GM04504 (cell line): ENCODE results near the gene PTPRN2.

Source experiments
- DNase-seq: peaks from one replicate; pipeline ENCODE4 v3.0.0-alpha.2; 2012; ENCODE audit warnings: low read depth

The PTPRN2 gene

DNA sequence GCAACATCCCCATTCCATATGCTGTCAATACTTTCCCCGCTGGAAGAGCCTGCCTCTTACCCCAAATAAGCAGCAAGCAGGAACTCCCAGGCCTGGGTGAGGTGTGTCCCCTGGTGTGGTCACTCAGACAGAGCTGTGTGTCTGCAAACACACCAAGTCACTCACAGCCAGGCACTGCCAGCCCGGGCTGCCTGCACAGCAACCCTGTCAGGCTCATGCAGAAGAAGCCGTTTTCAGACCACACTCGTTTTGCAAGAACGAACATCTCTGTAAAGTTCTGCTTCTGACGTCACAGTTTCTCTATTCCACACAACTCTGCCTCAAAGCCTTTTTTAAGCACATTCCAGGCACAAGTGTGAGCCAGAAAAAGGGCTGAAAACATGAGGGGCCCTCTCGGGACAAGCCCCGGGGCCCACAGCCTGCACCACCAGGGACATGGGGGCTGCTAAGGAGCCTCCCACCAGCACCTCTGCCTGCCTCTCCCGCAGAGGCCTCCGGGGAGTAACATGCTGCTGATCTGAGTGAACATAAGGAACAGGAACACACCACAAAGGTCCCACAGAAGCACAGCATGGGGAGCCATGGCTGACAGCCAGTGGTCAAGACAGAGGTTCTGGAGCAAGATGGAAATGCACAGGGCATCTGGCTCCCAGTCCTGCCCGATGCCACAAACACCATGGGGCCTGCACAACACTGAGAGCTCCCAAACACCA lies 11.4 kb downstream of the PTPRN2 start:
- no peak for DNase-seq

DNA sequence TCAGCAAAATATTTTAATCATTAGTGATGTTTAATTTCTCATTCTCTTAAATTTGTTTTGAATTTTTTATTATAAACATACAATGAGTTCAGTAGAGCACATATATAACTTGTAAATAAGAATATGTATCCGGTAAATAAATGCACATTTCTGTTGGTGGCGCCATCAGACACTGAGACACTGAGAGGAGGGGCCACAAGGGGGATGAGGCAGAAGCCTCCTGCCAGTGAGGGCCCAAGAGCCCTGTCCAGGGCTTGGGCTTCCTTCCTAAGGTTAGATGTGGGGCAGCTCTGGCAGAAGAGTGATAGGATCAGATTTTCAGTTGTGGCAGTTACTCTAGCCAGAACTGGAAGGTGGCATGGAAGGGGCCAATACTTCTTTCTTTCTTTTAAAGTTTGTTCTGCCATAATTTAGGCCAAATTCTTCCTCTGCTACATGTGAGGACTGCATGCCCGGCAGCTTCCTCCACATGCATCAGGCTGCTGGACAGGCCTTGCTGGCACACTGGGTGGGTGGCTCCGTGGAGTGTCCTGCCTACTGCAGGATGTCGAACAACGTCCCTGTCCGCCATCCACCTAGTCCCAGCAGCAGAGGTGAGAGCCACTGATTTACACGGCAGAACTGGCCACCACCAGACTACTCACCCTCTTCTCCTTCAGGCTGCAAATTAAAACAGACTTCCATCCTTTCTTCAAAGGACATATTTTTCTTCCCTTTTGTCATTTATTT lies 13.2 kb downstream of the PTPRN2 start:
- no peak for DNase-seq

DNA sequence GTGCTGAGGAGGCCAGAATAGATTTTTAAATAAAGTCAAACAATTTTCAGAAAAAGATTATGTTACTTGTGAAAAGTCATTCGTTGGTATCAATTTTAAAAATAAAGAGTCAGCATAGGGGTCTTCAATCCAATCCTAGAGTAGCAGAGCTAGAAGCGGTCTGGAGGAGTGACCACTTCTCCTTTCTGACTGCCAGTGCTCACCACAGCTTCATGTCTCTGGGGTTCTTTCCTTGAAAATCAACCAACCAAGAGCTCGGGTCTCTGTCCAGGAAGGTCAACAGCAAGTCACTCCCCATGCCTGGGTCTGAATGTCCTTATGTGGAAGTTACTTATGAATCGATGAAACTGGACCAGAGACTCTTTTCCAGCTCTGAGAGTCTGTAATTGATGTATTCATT lies 14.3 kb downstream of the PTPRN2 start:
- no peak for DNase-seq

DNA sequence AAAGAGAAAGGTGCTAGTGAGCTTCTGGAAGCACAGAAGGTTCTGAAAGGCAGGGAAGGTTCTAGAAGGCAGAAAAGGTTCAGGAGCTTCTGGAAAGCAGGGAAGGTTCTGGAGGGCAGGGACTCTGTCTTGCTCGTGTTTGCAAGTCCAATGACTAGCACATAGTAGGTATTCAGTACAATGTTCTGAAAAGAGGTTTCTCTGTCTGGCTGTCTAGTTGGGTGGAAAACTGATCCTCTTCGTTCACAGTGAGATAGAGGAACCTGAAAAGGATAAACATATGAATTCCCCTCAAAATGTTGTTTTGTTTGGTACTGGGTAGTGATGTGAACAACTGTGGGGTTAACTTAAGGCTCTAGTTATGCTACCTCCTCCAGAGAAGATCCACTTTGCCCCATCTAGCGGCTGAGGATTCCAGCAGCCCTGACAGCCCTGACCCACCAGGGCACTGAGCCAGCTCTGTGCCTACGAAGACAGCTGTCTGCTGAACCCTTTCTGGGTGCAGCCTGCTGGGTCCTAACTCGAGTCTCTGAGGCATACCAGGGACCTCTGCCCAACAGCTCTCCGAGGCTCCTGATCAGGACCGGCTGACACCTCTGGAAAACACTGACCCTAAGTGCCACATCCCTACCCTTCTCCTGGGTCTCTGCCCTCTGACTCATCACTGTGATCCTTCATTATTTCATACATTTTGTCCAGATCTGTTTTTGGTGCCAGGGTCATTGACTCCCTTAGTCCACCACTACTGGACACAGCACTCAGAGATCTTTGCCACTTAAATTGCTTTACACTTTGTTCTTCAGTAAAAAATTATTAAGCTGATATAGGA lies 15.4 kb downstream of the PTPRN2 start:
- DNase-seq, result no peak

DNA sequence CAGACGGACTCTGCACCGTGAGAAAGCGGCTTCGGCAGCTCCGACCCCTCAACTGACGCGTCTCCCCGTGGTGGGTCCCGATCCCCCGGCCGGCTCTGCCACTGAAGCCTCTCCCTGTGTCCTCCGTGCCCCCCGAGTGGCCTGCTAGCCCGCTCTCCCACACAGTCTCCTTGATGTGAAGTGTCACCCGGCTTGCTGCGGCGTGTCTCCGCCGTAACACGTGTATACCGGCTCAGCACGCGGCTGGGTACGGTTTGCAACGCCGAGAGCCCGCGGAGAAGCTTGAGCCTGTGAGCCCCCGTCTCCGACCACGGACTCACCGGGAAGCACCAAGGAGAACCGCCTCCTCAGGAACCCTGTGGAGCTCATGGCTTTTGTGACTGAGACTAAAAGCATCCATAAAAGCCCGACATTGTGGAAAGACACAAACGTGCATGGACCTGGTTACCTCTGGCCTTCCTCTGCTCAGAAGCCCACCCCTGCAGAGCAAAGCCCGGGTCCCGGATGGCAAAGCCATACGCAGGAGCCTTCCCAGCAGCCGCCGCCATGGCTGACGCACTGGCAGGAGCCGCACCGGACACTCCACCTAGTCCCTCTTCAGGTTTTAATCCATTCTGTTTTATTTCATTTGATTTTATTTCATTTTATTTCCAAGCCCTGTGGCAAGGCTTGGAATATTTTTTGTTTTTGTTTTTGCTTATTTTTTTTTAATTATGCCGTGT lies 17.0 kb downstream of the PTPRN2 start:
- DNase-seq, result no peak

DNA sequence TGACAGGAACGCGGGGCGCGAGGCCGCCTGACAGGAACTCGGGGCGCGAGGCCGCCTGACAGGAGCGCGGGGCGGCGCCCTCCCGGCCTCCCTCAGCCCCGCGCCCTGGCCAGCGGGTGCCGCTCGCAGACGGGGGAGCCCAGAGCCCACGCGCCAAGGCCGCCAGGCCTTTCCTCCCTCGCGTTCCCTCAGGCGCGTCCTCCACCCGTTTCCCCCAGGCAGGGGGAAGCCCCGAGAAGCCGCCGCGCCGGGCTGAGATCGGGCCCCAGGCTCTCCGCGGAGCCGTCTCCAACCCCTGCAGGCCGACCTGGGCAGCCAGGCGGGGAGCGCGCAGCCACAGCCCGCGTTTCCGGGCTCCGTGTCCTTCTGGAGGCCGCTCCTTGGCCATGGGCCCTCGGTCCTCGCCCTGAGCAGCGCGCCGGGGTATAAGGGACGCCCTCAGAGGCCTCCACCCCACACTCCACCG lies 17.7 kb downstream of the PTPRN2 start:
- DNase-seq, result no peak

DNA sequence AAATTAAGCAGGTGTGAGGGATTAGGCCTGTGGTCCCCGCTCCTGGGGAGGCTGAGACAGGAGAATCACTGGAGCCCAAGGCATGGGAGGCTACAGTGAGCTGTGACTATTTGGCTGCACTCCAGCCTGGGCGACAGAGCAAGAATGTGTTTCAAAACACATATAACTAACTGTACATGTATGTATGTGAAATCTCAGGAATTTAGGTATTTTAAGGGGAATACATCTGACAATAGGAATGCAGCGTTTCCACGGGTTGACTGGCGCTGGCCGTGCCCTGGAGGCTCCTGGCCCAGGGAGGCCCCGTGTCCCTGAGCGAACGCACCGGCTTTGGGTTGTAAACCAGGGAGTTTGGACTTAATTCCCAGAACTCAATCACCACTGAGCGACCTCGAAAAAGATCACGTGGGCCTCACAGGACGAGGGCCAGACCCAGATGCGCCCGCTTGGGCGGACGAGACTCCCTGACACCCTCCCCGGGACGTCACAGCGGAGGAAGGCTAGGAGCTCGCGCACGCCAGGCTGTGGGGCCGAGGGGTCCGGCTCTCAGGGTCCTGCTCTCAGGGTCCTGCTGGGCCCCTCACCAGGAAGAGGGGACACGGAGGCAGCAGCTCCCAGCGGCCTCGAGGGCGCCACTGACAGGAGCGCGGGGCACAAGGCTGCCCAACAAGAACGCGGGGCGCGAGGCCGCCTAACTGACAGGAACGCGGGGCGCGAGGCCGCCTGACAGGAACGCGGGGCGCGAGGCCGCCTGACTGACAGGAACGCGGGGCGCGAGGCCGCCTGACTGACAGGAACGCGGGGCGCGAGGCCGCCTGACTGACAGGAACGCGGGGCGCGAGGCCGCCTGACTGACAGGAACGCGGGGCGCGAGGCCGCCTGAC lies 18.4 kb downstream of the PTPRN2 start:
- no peak for DNase-seq

DNA sequence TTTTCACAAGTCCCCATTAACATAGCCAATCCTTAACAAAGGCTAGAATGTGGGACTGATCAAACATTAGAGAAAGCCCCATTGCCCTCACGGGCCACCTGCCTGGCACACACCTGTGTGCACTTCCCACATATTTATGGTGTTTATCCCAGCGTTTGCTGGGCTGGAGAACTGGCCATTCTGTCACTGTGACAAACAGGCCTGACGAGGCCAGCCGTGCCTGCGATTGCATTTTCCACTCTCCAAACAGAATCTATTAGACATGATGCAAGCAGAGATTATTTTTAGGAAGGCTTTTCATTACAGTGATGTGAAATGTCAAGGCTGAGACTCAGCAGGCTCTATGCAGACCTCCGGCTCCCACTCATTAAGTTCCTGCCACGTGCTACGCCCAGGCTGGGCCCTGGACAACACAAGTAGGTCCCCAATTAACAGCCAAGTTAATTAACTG lies 20.4 kb downstream of the PTPRN2 start:
- no peak for DNase-seq

DNA sequence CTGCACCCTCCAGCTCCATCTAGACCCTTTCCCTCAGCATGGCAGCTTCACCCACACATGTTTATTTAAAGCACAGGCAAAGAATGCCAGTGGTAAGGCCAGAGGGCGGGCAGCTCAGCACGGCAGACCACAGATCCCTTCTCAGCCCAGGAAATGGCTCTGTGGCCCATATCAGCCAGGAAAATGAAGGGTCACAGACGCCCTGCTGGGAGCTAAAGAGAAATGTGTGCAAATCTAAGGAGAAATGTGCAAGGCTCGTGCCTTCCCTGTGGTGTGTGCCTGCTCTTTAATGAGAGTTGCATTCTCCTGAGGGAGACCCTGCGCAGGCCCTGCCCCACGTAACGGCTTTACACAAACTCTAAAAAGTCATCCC lies 23.0 kb downstream of the PTPRN2 start:
- DNase-seq, result no peak

DNA sequence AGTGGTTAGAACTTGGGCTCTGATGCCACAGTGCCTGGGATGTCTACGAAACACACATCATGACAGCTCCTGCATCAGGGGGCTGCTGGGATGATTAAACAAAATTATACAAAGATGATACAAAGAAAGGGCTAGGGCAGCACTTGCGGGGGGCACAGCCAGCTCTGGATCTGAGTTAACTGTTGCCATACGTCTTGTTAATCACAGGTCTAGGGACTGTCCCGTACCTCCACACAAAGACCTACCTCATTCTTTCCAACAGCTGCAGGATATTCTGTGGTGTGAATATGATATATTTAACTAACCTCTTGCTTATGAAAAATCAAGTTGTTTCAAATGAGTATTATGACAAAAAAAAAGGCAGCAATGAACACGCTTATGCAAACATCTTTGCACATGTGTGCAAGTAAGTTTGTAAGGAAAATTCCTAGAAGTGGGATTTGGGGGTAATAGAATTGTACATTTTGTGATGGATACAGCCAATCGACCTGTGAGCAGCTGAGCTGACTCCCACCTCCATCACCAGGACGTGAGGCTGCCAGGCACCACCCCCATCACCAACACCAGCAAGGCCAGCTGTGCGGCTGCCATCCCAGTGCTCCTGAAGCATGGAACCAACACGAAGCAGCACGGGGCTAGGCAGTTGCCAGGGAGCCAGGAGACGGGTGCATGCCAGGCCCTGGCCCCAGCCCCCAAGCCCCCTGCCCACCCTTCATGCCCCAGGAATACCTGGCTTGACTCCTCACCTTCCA lies 23.5 kb downstream of the PTPRN2 start:
- no peak for DNase-seq

DNA sequence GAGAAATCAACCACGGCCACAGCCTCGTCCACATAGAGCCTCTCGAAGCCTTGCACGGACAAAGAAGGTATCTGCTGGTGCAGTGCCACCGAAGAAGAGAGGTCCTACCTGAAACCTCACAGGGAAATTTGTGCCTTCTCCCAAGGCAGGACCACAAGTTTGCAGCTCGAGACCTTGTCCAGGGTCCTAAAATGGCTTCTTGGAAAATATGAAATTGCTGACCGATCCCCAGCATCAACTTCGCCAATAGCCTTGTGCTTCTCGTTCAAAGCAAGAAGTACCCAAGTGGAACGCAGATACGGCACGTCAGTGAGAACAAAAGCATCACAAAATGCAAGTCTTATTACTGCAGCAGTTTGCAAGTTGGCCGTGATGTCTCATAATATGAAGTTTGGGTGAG lies 24.6 kb downstream of the PTPRN2 start:
- no peak for DNase-seq

DNA sequence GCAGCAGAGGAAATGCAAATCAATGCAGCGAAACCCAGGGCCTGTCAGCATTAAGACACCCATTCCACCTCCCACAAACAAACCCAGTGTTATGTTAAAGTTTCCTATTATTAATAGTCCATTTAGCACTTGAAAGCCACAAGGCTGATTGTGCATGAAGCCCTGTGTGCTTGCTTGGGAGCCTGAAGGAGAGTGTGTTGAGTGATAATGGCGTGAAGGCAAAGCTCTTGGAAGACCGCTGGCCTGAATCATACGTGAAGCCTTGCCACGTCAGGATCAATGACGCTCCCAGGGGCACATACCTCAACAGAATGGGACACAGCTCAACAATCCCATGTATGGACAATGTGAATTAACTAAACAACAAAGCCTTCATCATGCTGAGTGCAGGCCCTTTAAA lies 25.1 kb downstream of the PTPRN2 start:
- no peak for DNase-seq

DNA sequence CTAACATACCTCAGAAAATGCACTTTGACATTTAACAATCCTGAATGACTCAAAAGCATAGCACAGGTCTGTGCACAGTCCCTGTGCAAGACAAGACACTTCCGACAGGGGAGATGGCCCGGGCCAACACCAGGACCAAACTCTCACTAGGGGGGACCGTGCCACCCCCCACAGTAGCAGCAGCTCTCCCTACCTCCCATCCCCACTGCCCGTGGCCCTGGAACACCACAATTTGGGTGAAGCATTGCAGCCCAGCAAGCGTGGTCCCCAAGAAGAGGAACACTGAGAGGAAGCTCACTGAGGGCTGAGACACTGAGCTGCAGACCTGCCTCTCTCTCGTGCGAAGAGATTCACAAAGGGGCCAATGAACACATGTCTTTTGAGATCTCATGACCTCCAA lies 26.0 kb downstream of the PTPRN2 start:
- no peak for DNase-seq

DNA sequence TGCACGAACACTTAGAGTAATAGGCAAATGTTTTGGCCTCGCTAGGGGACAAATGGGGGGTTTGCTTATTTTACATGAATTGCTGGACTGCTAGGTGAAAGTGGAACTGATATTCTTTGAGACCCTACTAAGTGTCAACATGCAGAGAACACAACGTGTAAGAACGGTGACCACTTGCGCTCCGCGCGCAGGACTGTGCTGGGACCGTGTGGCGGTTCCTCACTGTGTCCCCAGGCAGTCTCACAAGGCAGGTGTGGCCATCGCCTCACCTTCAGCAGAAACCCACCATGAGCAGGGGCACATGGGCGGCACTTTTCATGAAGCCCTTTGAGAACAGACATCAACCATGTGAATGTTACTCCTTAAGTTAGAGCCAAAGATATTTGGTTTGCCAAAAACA lies 27.2 kb downstream of the PTPRN2 start:
- no peak for DNase-seq

DNA sequence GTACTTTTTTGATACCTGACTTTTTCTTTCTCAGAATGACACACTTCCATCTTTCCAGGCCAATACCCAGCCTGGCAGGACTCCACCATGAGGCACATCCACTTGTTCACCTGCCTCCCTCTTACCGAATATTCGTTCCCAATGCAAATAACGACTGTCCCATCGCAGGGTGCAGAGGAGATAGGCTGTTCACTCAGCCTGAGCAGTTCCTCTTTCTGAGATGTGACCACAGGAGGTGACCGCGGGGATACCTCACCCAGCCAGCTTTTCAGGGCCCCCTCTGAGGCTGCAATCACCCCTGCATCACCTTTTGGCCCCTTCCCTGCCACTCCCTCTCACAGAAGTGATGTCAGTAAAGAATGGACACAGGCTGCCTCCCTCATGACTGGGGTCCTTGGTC lies 28.3 kb downstream of the PTPRN2 start:
- no peak for DNase-seq

DNA sequence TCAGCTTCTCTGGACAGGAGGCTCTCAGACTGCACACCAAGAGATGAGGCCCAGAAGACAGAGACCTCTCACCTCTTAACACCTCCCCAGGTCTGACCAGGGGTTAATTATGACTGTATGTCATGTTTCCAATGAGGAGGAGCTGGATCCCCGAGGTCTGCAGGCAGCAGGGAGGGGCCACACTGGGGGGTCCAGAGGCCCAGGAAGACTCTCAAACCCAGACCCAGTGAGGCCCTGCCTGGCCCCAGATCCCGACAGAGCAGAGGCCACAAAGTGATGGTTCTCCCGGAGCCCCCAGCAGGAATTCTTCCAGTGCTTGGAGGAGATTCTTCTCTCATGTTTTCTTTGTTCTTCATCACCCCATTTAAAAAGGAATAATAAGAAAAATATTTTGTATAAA lies 28.8 kb downstream of the PTPRN2 start:
- DNase-seq, result no peak

DNA sequence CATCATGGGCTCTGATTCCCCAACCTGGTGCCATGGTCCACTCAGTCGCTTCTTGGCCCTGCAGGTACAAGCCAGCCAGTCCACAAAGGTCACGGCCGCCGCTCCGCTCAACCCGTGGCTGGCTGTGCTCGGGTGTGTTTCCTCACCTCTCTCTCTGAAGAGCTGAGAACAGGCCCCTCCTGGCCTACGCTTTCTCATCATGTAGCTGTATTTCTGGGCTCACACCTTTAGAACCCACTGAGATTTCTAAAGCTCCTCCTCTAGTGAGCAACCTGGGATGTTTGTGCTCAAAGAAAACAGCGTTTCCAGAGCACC lies 30.2 kb downstream of the PTPRN2 start:
- DNase-seq, result no peak

DNA sequence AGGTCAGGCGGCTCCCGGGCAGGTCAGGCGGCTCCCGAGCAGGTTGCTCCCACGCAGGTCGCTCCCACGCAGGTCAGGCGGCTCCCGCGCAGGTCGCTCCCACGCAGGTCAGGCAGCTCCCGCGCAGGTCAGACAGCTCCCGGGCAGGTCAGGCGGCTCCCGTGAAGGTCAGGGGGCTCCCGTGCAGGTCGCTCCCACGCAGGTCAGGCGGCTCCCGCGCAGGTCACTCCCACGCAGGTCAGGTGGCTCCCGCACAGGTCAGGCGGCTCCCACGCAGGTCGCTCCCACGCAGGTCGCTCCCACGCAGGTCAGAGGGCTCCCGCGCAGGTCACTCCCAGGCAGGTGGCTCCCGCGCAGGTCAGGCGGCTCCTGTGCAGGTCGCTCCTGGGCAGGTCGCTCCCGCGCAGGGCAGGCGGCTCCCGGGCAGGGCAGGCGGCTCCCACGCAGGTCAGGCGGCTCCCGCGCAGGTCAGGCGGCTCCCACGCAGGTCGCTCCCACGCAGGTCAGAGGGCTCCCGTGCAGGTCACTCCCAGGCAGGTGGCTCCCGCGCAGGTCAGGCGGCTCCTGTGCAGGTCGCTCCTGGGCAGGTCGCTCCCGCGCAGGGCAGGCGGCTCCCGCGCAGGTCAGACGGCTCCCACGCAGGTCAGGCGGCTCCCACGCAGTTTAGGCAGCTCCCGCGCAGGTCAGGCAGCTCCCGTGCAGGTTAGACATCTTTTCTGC lies 30.7 kb downstream of the PTPRN2 start:
- no peak for DNase-seq

DNA sequence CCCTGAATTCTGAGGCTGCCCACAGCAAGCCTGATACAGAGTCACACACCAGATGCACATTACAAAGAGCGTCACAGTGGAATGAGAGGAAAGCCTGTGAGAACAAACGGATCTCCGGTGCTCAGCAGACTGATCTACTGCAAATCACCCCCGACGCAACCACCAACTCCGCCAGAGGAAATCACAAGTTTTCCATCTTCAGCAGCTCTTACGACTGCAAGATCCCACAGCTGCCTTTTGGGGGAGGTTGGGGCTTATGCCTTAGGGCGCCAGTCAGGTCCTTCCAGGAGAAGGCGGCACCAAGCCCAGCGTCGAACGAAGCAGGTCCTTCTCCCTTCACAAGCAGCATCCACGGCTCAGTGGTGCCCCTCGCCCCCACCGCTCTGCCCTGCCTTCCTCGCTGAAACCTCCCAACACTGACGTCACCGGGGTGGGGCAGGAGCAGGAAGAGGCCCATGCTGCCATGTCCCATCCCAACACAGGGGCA lies 32.5 kb downstream of the PTPRN2 start:
- DNase-seq, result no peak
